ENCODE measurements around the gene CEP112.
"Not testable (repeated sequence)": the region's sequence is repeated elsewhere in the genome, so short reads cannot be mapped to it uniquely, and the experiment has no call there.

Gene CEP112

DNA sequence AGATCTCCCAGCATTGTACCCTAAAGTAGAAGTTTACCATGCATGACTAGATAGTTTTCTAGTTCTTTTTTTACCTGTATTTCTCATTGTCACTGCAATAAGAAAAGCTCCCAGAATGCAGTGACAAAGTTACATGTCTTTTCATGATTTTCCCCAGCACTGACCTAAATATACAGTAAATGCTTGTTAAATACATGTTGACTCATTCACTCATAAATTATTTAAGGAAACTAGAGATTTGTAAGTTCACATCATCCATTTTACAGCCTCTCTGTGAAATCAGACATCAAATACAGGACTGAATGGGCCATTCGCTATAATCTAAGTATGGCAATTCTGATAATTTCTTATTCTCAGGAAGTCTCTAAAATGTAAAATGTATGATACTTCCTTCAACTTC lies 371.6 kb downstream of the CEP112 start:
- ATAC-seq (ENCODE audit: low read depth): no peak
- no peak for DNase-seq (ENCODE audit: low spot score in 2 of 2)
- Mint-ChIP-seq H3K4me3 (no peak overlapping the region), H3K36me3 (no peaks in the 10 kb centered on the region), H3K4me1 (no peaks in the 10 kb centered on the region), H3K9me3 (no peaks in the 10 kb centered on the region), H3K27ac (no peak overlapping the region), H3K27me3 (no peaks in the 10 kb centered on the region)

DNA sequence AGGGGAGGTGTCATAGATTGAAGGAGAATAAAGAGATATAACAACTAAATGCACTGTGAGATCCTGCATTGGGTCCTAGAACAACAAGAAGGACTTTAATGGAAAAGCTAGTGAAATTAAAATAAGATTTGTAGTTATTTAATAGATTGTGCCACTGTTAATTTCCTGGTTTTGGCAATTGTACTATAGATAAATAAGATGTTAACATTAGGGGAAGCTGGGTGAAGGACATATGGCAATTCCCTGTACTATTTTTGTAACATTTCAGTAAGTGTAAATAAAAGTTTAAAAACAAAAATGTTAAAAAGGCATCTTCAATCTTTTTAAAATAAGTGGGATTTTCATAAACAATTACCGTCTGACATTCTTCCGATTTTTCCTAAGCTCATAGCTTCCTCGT lies 372.1 kb downstream of the CEP112 start:
- Mint-ChIP-seq H3K27me3 (no peaks in the 10 kb centered on the region), H3K9me3 (no peaks in the 10 kb centered on the region), H3K4me1 (no peaks in the 10 kb centered on the region), H3K36me3 (no peaks in the 10 kb centered on the region), H3K27ac (no peak overlapping the region), H3K4me3 (no peak overlapping the region)
- ATAC-seq (ENCODE audit: low read depth): no peak
- DNase-seq (ENCODE audit: low spot score in 2 of 2): no peak

GRCh38 chr17:65817951-65818350 lies 374.0 kb downstream of the CEP112 start:
- Mint-ChIP-seq H3K4me3 (no peak overlapping the region), H3K27me3 (no peaks in the 10 kb centered on the region), H3K4me1 (no peaks in the 10 kb centered on the region), H3K36me3 (no peaks in the 10 kb centered on the region), H3K9me3 (no peaks in the 10 kb centered on the region), H3K27ac (no peak overlapping the region)
- DNase-seq (ENCODE audit: low spot score in 2 of 2) (no peak), ATAC-seq (ENCODE audit: low read depth) (no peak)

- Mint-ChIP-seq H3K4me1 (peaks cover 6% of the 10 kb centered on the region), H3K36me3 (no peaks in the 10 kb centered on the region), H3K27ac (no peak overlapping the region), H3K9me3 (peaks cover 6% of the 10 kb centered on the region), H3K4me3 (no peak overlapping the region), H3K27me3 (no peaks in the 10 kb centered on the region)
- DNase-seq (ENCODE audit: low spot score in 2 of 2) (no peak), ATAC-seq (ENCODE audit: low read depth) (no peak)
Observed at GRCh38 chr17:65814418-65814817, 377.5 kb downstream of the CEP112 start.

GRCh38 chr17:65813306-65813705 lies 378.6 kb downstream of the CEP112 start:
- peaks cover 6% of the 10 kb centered on the region for H3K4me1 Mint-ChIP-seq
- no peak overlapping the region for H3K27ac Mint-ChIP-seq
- no peak overlapping the region for H3K4me3 Mint-ChIP-seq
- ATAC-seq (ENCODE audit: low read depth) (no peak), DNase-seq (ENCODE audit: low spot score in 2 of 2) (no peak)
- H3K36me3 Mint-ChIP-seq: peaks cover 2% of the 10 kb centered on the region
- H3K9me3 Mint-ChIP-seq: peaks cover 12% of the 10 kb centered on the region
- H3K27me3 Mint-ChIP-seq: no peaks in the 10 kb centered on the region

GRCh38 chr17:65811043-65811442 lies 380.9 kb downstream of the CEP112 start:
- ATAC-seq (ENCODE audit: low read depth): no peak
- Mint-ChIP-seq H3K4me1 (peaks cover 6% of the 10 kb centered on the region), H3K36me3 (peaks cover 6% of the 10 kb centered on the region), H3K9me3 (peaks cover 20% of the 10 kb centered on the region), H3K27ac (no peak overlapping the region), H3K27me3 (no peaks in the 10 kb centered on the region), H3K4me3 (no peak overlapping the region)
- no peak for DNase-seq (ENCODE audit: low spot score in 2 of 2)

GRCh38 chr17:65809366-65809765 lies 382.6 kb downstream of the CEP112 start:
- H3K27ac Mint-ChIP-seq: no peak overlapping the region
- peaks cover 6% of the 10 kb centered on the region for H3K36me3 Mint-ChIP-seq
- no peak for DNase-seq (ENCODE audit: low spot score in 2 of 2)
- H3K9me3 Mint-ChIP-seq: peaks cover 20% of the 10 kb centered on the region
- ATAC-seq (ENCODE audit: low read depth): no peak
- H3K4me3 Mint-ChIP-seq: no peak overlapping the region
- H3K27me3 Mint-ChIP-seq: no peaks in the 10 kb centered on the region
- peaks cover 6% of the 10 kb centered on the region for H3K4me1 Mint-ChIP-seq

GRCh38 chr17:65808566-65808965 lies 383.4 kb downstream of the CEP112 start:
- ATAC-seq (ENCODE audit: low read depth); H3K36me3 Mint-ChIP-seq; H3K4me1 Mint-ChIP-seq; H3K4me3 Mint-ChIP-seq; H3K27me3 Mint-ChIP-seq; DNase-seq (ENCODE audit: low spot score in 2 of 2); H3K27ac Mint-ChIP-seq: not testable (repeated sequence)
- peaks cover 20% of the 10 kb centered on the region for H3K9me3 Mint-ChIP-seq

- Mint-ChIP-seq H3K4me3 (no peak overlapping the region), H3K27ac (no peak overlapping the region)
Observed at GRCh38 chr17:65807361-65807760, 384.6 kb downstream of the CEP112 start.

GRCh38 chr17:65801513-65801912 lies 390.4 kb downstream of the CEP112 start:
- Mint-ChIP-seq H3K4me3 (no peak overlapping the region), H3K4me1 (no peaks in the 10 kb centered on the region), H3K27me3 (no peaks in the 10 kb centered on the region), H3K27ac (no peak overlapping the region), H3K9me3 (peaks cover 10% of the 10 kb centered on the region), H3K36me3 (peaks cover under 1% of the 10 kb centered on the region)
- DNase-seq (ENCODE audit: low spot score in 2 of 2) (no peak), ATAC-seq (ENCODE audit: low read depth) (no peak)

More at GRCh38 chr17:65807361-65807760, 384.6 kb downstream of the CEP112 start:
- H3K36me3 Mint-ChIP-seq: peaks cover 6% of the 10 kb centered on the region
- peaks cover 6% of the 10 kb centered on the region for H3K4me1 Mint-ChIP-seq
- peaks cover 22% of the 10 kb centered on the region for H3K9me3 Mint-ChIP-seq
- no peaks in the 10 kb centered on the region for H3K27me3 Mint-ChIP-seq
- no peak for DNase-seq (ENCODE audit: low spot score in 2 of 2)
- no peak for ATAC-seq (ENCODE audit: low read depth)

DNA sequence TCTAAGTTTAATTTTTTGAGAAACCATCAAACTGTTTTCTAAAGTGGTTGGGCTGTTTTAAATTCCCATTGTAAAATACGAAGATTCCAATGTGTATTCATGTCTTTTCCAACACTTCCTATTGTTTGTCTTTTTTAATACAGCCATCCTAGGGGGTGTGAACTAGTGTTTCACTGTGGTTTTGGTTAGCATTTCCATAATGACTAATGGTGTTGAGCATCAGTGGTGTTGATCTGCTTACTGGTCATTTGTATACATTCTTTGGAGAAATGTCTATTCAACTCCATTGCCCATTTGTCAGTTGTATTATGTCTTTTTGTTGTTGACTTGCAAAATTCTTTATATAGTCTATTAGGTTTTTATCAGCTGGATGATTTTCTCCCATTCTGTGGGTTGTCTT lies 391.3 kb downstream of the CEP112 start:
- Mint-ChIP-seq H3K9me3 (peaks cover 10% of the 10 kb centered on the region), H3K36me3 (no peaks in the 10 kb centered on the region), H3K4me3 (no peak overlapping the region), H3K27ac (no peak overlapping the region), H3K27me3 (no peaks in the 10 kb centered on the region), H3K4me1 (no peaks in the 10 kb centered on the region)
- no peak for DNase-seq (ENCODE audit: low spot score in 2 of 2)
- no peak for ATAC-seq (ENCODE audit: low read depth)

DNA sequence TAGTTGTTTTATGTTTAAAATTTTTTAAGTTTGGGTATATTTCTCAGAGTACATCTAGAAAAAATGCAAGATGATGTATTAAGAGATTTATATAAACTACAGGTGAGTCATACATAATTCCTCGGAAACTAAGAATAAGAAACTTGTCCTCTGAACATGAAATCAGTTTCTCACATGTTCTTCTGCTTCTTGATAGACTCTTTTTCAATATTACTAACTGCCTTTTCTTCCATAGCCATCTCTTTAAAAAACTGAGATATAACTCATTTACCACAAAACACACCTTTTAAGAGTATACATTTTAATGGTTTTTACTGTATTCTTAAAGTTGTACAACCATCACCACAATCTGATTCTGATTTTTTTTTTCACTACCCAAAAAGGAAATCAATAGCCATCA lies 392.1 kb downstream of the CEP112 start:
- ATAC-seq (ENCODE audit: low read depth): no peak
- Mint-ChIP-seq H3K9me3 (peaks cover 10% of the 10 kb centered on the region), H3K27ac (no peak overlapping the region), H3K27me3 (no peaks in the 10 kb centered on the region), H3K4me1 (no peaks in the 10 kb centered on the region), H3K4me3 (no peak overlapping the region), H3K36me3 (no peaks in the 10 kb centered on the region)
- no peak for DNase-seq (ENCODE audit: low spot score in 2 of 2)

DNA sequence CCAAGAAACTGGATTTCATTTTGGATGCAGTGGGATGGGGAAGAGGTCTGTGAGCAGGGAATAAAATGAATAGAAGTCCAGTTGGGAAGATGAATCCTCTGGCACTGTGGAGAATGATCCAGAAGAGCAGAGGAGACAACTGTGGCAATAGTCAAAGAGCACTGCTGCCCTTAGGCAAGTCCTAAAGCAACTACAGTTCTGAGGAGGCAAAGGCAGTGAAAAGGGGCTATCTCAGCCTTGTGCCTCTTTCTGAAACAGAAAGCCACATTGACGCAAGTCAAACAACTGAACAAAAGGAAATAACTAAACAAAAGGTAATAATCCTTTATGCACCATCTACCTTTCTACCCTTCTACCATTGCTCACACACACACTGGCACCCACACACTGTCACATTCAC lies 392.5 kb downstream of the CEP112 start:
- DNase-seq (ENCODE audit: low spot score in 2 of 2) (no peak), ATAC-seq (ENCODE audit: low read depth) (no peak)
- Mint-ChIP-seq H3K4me1 (no peaks in the 10 kb centered on the region), H3K36me3 (no peaks in the 10 kb centered on the region), H3K27ac (no peak overlapping the region), H3K9me3 (peaks cover 10% of the 10 kb centered on the region), H3K4me3 (no peak overlapping the region), H3K27me3 (peaks cover 3% of the 10 kb centered on the region)

DNA sequence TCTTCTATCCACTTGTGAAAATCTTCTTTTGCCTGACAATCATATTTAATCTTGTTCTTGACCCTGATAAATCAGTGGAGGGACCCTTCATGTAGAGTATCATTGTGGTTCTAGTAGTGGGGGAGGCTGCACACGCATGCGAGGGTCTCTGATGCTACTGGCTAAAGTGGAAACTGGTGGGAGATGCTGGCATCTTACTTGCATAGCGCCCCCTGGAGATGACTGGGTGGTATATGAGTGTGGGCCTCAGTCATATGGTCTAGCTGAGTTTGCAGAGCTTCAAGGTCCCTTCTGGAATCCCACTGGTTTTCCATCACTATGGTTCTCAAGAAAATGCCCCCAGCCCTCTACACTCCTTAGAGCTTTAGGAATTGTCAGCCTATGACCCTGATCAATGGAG lies 394.1 kb downstream of the CEP112 start:
- H3K27me3 Mint-ChIP-seq: peaks cover 3% of the 10 kb centered on the region
- no peak overlapping the region for H3K27ac Mint-ChIP-seq
- H3K4me3 Mint-ChIP-seq: no peak overlapping the region
- H3K36me3 Mint-ChIP-seq: no peaks in the 10 kb centered on the region
- ATAC-seq (ENCODE audit: low read depth) (no peak), DNase-seq (ENCODE audit: low spot score in 2 of 2) (no peak)
- peaks cover 10% of the 10 kb centered on the region for H3K9me3 Mint-ChIP-seq
- no peaks in the 10 kb centered on the region for H3K4me1 Mint-ChIP-seq

DNA sequence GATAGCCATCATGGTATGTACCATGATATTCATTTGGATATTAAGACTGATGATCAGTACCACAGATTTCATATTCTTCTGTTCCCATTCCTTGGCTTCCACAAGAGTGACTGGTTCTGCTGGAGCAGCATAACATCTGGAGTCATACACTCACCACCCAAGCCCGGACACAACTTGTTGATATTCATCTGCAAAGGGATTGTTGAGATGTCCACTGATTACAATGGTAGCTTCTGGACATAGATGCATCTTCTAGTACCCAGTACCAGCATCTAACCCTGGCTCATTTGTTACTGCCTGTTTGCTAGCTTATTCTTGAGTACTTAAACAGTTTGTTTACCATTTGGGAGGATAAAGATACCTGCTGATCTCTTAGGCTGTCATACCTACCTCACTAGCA lies 394.8 kb downstream of the CEP112 start:
- ATAC-seq (ENCODE audit: low read depth): no peak
- Mint-ChIP-seq H3K4me3 (no peak overlapping the region), H3K36me3 (no peaks in the 10 kb centered on the region), H3K27ac (no peak overlapping the region), H3K4me1 (no peaks in the 10 kb centered on the region), H3K27me3 (peaks cover 3% of the 10 kb centered on the region), H3K9me3 (peaks cover 5% of the 10 kb centered on the region)
- DNase-seq (ENCODE audit: low spot score in 2 of 2): no peak

DNA sequence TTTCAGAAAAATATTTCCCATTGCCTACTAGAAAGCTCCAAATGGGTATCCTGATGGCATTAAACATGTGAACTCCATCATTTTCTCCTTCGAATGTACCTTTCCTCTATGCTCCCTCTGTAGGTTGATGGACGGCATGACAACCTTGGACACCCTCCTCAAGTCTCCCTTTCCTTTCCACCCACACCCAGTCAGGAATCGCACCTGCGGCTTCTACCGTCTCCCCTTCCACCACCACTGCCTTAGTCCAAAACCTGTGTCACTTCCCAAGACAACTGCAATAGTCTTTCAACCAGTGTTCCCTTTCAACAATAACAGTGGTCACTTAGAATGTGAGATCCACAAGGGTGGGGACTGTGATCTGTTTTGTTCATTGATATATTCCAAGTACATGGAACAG lies 397.4 kb downstream of the CEP112 start:
- ATAC-seq (ENCODE audit: low read depth) (no peak), DNase-seq (ENCODE audit: low spot score in 2 of 2) (no peak)
- H3K36me3 Mint-ChIP-seq: no peaks in the 10 kb centered on the region
- H3K27me3 Mint-ChIP-seq: peaks cover 4% of the 10 kb centered on the region
- no peak overlapping the region for H3K27ac Mint-ChIP-seq
- no peaks in the 10 kb centered on the region for H3K4me1 Mint-ChIP-seq
- H3K4me3 Mint-ChIP-seq: no peak overlapping the region
- H3K9me3 Mint-ChIP-seq: no peaks in the 10 kb centered on the region

Data from memory B cell (primary cell).